HG02870 (cell line): Measurements from ENCODE around the gene HBG1.
A peak's percentile ranks its signal among the peaks of the same experiment; 100 is the strongest.
"Not testable (repeated sequence)": the region's sequence is repeated elsewhere in the genome, so short reads cannot be mapped to it uniquely, and the experiment has no call there.

ENCODE experiments used
- ATAC-seq: cut with Tn5 transposase; IDR thresholded peaks from one replicate; pipeline ENCODE4 v1.9.1; 2021; ENCODE audit warnings: mild to moderate bottlenecking, moderate library complexity; ENCODE audit not compliant: unreplicated experiment

Gene HBG1

GRCh38 chr11:5249807-5250396, at the start of gene HBG1:
Gene HBG1, minus strand, starts transcription at chr11:5249857. Its CDS starts 53 bp downstream, at chr11:5249804.
- ATAC-seq = not testable (repeated sequence)

DNA sequence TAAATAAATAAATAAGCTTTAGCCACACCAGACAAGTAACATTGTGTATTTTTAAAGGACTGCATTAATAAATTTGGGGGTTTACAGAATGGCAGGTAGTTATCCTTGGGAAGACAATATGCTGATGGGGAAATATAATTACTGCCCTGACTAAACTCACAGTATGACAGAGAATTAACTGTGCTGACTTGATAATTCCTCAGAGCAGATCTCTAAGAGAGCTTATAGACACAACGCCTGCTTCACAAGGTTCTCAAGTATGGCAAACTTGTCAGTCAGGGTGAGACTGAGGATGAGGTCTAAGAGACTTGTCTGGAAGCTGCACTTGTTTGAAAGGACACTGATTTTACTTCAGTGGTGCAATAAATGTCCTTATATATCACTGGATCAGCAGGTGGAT, 48.8 kb upstream of the HBG1 start:
- no peak for ATAC-seq

GRCh38 chr11:5297721-5298323, 48.2 kb upstream of the HBG1 start:
- no peak for ATAC-seq

DNA sequence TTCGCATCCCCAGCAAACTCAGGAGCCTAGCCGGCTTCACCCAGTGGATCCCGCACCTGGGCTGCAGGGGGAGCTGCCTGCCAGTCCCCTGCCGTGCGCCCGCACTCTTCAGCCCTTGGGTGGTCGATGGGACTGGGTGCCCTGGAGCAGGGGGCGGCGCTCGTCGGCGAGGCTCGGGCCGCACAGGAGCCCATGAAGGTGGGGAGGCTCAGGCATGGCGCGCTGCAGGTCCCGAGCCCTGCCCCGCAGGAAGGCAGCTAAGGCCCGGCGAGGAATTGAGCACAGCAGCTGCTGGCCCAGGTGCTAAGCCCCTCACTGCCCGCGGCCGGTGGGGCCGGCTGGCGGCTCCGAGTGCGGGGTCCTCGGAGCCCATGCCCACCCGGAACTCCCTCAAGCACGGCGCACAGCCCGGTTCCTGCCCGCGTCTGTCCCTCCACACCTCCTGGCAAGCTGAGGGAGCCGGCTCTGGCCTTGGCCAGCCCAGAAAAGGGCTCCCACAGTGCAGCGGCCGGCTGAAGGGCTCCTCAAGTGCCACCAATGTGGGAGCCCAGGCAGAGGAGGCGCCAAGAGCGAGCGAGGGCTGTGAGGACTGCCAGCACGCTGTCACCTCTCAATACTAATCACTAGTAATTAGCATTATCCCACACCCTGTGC, 44.8 kb upstream of the HBG1 start:
- not testable (repeated sequence) for ATAC-seq

DNA sequence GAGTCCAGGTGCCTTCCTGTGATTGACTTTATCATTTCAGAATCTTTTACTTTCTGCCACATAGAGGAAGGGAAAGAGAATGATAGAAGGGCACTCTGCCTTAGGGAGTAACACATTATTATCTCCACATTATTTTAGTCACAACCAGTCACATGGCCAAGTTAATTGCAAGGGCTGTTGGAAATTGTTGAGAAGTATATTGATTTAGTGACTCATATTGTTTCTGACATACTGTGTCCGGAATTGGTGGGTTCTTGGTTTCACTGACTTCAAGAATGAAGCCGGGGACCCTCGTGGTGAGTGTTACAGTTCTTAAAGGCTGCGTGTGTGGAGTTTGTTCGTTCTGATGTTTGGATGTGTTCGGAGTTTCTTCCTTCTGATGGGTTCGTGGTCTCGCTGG, 43.4 kb upstream of the HBG1 start:
- no peak for ATAC-seq

DNA sequence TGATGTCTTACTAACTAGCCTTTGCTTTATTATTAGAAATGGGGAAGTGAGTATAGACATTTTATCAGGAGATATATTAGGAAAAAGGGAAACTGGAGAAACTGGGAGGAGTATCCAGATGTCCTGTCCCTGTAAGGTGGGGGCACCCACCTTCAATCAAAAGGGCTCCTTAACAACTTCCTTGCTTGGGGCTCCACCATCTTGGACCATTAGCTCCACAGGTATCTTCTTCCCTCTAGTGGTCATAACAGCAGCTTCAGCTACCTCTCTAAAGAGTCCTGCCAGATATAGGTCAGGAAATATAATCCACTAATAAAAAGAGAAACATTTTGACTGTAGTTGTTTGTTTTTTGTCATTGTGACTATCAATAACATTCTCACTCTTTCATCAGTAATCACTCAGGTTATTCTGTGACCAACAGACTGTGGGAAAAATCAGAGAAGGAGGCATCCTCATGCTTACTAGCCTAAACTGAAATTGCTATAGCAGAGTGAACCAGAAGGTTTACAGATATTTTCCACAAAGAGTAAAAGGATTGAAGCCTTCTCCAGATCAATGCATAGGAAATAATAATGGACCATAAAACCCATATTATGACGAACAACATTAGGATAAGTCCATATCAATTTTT, 41.7 kb upstream of the HBG1 start:
- peak; percentile 80 for ATAC-seq

DNA sequence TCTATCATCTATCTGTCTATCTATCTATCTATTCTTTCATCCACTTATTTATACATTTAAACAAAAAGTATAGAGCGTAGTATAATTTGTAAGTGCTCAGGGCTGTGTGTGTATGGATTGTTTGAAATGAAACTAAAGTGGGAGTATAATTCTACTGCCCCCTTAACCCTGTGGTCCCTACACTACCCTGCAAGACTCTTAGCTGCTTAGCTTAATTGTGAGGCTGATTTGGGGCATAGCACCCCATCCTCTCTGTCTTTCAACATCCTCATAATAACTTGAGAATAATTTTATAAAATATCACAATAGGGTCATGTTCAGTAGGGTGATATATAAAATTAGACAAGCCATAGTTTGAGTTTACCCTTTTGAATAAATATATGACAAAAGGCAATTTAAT, 40.4 kb upstream of the HBG1 start:
- ATAC-seq = no peak

GRCh38 chr11:5289696-5290095, 40.0 kb upstream of the HBG1 start:
- no peak for ATAC-seq

DNA sequence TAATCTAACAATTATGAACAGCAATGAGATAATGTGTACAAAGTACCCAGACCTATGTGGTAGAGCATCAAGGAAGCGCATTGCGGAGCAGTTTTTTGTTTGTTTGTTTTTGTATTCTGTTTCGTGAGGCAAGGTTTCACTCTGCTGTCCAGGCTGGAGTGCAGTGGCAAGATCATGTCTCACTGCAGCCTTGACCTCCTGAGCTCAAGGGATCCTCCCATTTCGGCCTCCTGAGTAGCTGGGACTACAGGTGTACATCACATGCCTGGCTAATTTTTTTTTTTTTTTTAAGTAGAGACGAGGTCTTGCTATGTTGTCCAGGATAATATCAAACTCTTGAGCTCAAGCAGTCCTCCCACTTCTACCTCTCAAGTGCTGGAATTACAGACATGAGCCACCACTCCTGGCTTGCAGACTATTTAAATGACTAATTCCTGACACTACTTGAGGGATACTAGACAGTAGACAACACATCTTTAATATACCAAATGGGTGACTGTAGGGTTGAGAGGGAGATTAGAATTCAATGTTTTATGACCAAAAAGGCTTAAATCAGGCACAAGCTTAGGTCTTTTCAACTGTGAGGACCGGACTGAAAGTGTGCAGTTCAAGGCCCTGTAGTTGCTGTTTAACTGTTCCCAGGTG, 39.4 kb upstream of the HBG1 start:
- ATAC-seq = no peak

DNA sequence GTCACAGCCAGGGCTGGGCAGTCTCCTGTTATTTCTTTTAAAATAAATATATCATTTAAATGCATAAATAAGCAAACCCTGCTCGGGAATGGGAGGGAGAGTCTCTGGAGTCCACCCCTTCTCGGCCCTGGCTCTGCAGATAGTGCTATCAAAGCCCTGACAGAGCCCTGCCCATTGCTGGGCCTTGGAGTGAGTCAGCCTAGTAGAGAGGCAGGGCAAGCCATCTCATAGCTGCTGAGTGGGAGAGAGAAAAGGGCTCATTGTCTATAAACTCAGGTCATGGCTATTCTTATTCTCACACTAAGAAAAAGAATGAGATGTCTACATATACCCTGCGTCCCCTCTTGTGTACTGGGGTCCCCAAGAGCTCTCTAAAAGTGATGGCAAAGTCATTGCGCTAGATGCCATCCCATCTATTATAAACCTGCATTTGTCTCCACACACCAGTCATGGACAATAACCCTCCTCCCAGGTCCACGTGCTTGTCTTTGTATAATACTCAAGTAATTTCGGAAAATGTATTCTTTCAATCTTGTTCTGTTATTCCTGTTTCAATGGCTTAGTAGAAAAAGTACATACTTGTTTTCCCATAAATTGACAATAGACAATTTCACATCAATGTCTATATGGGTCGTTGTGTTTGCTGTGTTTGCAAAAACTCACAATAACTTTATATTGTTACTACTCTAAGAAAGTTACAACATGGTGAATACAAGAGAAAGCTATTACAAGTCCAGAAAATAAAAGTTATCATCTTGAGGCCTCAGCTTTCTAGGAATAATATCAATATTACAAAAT, 38.6 kb upstream of the HBG1 start:
- no peak for ATAC-seq

GRCh38 chr11:5286901-5287300, 37.2 kb upstream of the HBG1 start:
- ATAC-seq = no peak

DNA sequence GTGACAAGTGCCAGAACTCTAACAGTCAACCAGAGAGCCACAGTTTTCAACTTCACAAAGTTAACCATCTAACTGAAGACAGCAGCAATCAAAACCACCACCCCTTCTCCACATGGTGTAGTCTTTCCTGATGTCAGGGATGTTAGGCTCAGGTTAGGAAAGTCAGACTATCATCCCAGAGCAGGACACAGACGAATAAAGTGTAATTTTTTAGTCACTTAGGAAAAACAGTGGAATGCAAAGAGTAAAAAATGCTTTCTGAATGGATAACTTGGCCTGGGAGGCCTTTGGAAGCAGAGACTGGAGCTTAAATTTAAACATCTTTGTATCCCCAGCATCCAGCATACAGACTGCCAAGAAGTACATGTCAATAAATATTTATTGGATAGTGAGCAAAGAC, 36.7 kb upstream of the HBG1 start:
- no peak for ATAC-seq

DNA sequence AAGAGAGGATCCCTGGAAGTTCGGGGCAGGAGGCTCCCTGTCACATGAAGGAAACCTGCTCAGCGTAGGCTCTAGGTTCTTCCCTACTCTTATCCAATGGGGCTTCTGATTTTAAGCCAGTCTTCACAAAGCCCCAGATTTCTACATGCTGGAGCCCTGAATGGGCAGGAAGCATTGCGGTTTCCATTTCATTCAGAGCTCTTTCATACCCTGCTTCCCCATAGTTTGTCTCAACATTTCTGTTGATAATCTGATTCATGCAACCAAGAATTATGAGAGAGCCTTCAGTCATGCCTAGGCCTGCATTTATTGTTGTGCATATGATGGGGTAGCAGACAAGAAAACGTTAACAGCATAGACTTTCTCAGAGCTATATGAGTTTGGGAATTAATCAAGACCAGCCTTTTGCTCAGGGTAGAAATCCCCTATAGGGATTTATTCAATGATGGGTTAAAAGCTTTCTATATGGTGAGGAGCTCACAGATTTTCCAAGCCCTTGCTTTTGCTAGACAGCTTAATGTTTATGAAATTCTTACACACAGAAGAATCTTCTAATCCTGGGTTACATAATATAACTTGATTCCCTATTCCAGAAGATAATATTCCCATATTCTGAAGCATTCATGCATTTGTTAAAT, 36.2 kb upstream of the HBG1 start:
- ATAC-seq = peak; percentile 44

DNA sequence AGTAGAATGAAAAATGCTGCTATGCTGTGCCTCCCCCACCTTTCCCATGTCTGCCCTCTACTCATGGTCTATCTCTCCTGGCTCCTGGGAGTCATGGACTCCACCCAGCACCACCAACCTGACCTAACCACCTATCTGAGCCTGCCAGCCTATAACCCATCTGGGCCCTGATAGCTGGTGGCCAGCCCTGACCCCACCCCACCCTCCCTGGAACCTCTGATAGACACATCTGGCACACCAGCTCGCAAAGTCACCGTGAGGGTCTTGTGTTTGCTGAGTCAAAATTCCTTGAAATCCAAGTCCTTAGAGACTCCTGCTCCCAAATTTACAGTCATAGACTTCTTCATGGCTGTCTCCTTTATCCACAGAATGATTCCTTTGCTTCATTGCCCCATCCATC, 35.0 kb upstream of the HBG1 start:
- ATAC-seq = no peak

- no peak for ATAC-seq
Observed at GRCh38 chr11:5283882-5284281, 34.2 kb upstream of the HBG1 start.

DNA sequence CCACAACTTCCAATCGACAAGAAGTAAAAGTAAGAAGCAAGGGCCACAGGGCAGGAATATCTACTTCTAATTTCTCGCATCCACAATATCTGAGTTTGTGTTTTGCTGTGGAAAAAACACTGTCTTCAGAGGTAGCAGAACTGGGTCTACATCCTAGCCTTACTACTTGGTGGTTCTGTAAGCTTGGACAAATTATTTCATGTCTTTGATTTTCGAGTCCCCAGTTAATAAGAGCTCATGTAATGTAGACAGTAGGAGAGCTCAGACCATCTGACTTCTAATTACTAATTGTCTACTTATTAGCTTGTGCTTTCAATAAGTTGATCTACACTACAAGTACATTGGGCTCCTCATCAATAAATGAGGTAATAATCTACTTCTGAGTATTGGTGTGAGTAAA, 33.4 kb upstream of the HBG1 start:
- no peak for ATAC-seq

GRCh38 chr11:5282628-5283027, 33.0 kb upstream of the HBG1 start:
- no peak for ATAC-seq

DNA sequence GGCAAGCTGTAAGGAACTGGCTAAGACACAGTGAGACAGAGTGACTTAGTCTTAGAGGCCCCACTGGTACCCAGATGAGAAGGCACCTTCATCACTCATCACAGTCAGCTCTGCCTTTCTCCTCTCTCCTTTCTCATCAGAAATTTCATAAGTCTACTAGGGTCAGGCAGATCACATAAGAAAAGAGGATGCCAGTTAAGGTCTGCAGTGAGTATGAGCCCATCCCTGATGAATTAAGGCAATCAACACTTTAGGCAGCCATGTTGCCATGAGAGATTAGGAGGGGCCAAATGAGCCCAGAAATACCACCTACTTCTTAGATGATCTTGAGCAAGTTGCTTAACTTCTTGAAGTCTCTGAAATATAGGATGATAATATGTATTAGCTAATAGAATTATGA, 31.9 kb upstream of the HBG1 start:
- no peak for ATAC-seq

DNA sequence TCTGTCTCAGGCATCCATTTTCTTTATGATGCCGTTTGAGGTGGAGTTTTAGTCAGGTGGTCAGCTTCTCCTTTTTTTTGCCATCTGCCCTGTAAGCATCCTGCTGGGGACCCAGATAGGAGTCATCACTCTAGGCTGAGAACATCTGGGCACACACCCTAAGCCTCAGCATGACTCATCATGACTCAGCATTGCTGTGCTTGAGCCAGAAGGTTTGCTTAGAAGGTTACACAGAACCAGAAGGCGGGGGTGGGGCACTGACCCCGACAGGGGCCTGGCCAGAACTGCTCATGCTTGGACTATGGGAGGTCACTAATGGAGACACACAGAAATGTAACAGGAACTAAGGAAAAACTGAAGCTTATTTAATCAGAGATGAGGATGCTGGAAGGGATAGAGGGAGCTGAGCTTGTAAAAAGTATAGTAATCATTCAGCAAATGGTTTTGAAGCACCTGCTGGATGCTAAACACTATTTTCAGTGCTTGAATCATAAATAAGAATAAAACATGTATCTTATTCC, 31.0 kb upstream of the HBG1 start:
- ATAC-seq = peak; percentile 83

- ATAC-seq = no peak
Observed at GRCh38 chr11:5279471-5280090, 29.9 kb upstream of the HBG1 start.
